CD4-positive, CD25-positive, alpha-beta regulatory T cell (primary cell): ENCODE results near the gene MOCS3. TPM values are rescaled to one million over a fixed set of nuclear protein-coding genes. Genes with fewer than 3 reads are reported as not detected.
"Not testable (repeated sequence)": the region's sequence is repeated elsewhere in the genome, so short reads cannot be mapped to it uniquely, and the experiment has no call there.

Experiments used
- ATAC-seq, 2 donors: fragments of 150-1000 bp; cut with Tn5 transposase; one replicate each; pipeline ENCODE4 v1.10.0; 2021; ENCODE audit warnings: low read depth in 2 of 2, moderate number of reproducible peaks in 2 of 2, moderate library complexity in 1 of 2
- DNase-seq, 3 donors: peaks; one replicate each; pipeline versions ENCODE4 v3.0.0 to v3.0.0-alpha.2; 2012 to 2022; ENCODE audit warnings: mixed read lengths in 1 of 3
- H3K27ac ChIP-seq: one replicate; pipeline ENCODE4 v1.7.0; 2013; ENCODE audit warnings: mild to moderate bottlenecking, low read length; ENCODE audit not compliant: insufficient read depth, poor library complexity, severe bottlenecking
- H3K27me3 ChIP-seq: one replicate; pipeline ENCODE4 v1.7.0; 2013; ENCODE audit warnings: low read length; ENCODE audit not compliant: control insufficient read depth, insufficient read depth
- H3K36me3 ChIP-seq: one replicate; pipeline ENCODE4 v1.7.0; 2013; ENCODE audit warnings: mild to moderate bottlenecking, low read length, moderate library complexity; ENCODE audit not compliant: control insufficient read depth, insufficient read depth
- H3K4me1 ChIP-seq: 2 replicates; pipeline ENCODE4 v1.7.0; 2013; ENCODE audit warnings: mild to moderate bottlenecking, low read length; ENCODE audit not compliant: insufficient read depth, control insufficient read depth, poor library complexity, severe bottlenecking
- H3K4me3 ChIP-seq: one replicate; pipeline ENCODE4 v1.7.0; 2013; ENCODE audit warnings: low read depth, mild to moderate bottlenecking, low read length, moderate library complexity
- H3K9me3 ChIP-seq, 2 experiments: 1 replicate in 1 of 2; 2 replicates in 1 of 2; pipeline ENCODE4 v1.7.0; 2013; ENCODE audit warnings: low read length in 2 of 2, mild to moderate bottlenecking in 1 of 2, moderate library complexity in 1 of 2; ENCODE audit not compliant: control insufficient read depth in 2 of 2
- H3K27ac Mint-ChIP-seq, 3 donors: one replicate each; pipeline ENCODE4 v1.8.0; 2020 to 2022; ENCODE audit warnings: mild to moderate bottlenecking in 3 of 3, mixed read lengths in 3 of 3, moderate library complexity in 2 of 3
- H3K27me3 Mint-ChIP-seq: one replicate; pipeline ENCODE4 v1.8.0; 2022; ENCODE audit warnings: mild to moderate bottlenecking, mixed read lengths
- H3K36me3 Mint-ChIP-seq: one replicate; pipeline ENCODE4 v1.8.0; 2020; ENCODE audit warnings: mixed read lengths
- H3K4me1 Mint-ChIP-seq, 4 donors: one replicate each; pipeline ENCODE4 v1.8.0; 2020 to 2022; ENCODE audit warnings: mixed read lengths in 4 of 4, mild to moderate bottlenecking in 1 of 4
- H3K4me3 Mint-ChIP-seq, 4 donors: one replicate each; pipeline ENCODE4 v1.8.0; 2020 to 2022; ENCODE audit warnings: mild to moderate bottlenecking in 4 of 4, mixed read lengths in 4 of 4, moderate library complexity in 3 of 4
- H3K9me3 Mint-ChIP-seq, 7 donors: one replicate each; pipeline ENCODE4 v1.8.0; 2020 to 2022; ENCODE audit warnings: mixed read lengths in 7 of 7, mild to moderate bottlenecking in 3 of 7, moderate library complexity in 2 of 7
- polyA plus RNA-seq, 4 donors: library from polyadenylated mRNA; unstranded; fragments of 300-500 nt; fragmentation: Illumina TruSeq; gene quantifications; one replicate each; pipeline ENCODE4 v1.2.3, GENCODE V29; 2021
- total RNA-seq: library from RNA; stranded (reverse); gene quantifications from one replicate; pipeline ENCODE4 v1.2.3, GENCODE V29; 2022

MOCS3 gene
- total and polyA plus RNA-seq, 5 donors from 2014 or later, result 2.7 to 7.0 (median 4.3) TPM

- Mint-ChIP-seq H3K27ac (no peak overlapping the region), H3K36me3 (no peaks in the 10 kb centered on the region), H3K9me3 (peaks cover 0 to 4% (median 0%) of the 10 kb centered on the region in 7 donors), H3K4me3 (no peak overlapping the region), H3K4me1 (peaks cover 0 to 6% (median 1%) of the 10 kb centered on the region in 4 donors), H3K27me3 (peaks cover 47% of the 10 kb centered on the region)
- no peak for DNase-seq
- Histone ChIP-seq H3K27ac (no peak overlapping the region), H3K4me3 (no peak overlapping the region), H3K4me1 (no peaks in the 10 kb centered on the region), H3K9me3 (no peaks in the 10 kb centered on the region), H3K27me3 (peaks cover 2% of the 10 kb centered on the region), H3K36me3 (no peaks in the 10 kb centered on the region)
- no peak for ATAC-seq
Observed at GRCh38 chr20:50977066-50978021, 18.7 kb downstream of the MOCS3 start.

- H3K9me3 ChIP-seq, H3K4me1 Mint-ChIP-seq: not testable (repeated sequence)
- H3K27me3 Mint-ChIP-seq, result peaks cover 49% of the 10 kb centered on the region
Observed at GRCh38 chr20:50978533-50978932, 19.9 kb downstream of the MOCS3 start.

GRCh38 chr20:50980071-50980681 is 21.6 kb downstream of the MOCS3 start:
- Mint-ChIP-seq H3K4me3 (no peak overlapping the region), H3K27me3 (peaks cover 42% of the 10 kb centered on the region), H3K9me3 (peaks cover 0 to 4% (median 0%) of the 10 kb centered on the region in 7 donors), H3K4me1 (peaks cover 0 to 6% (median 1%) of the 10 kb centered on the region in 4 donors), H3K27ac (no peak overlapping the region), H3K36me3 (no peaks in the 10 kb centered on the region)
- no peaks in the 10 kb centered on the region for H3K36me3 ChIP-seq
- ATAC-seq (no peak), DNase-seq (no peak)
- no peaks in the 10 kb centered on the region for H3K4me1 ChIP-seq
- H3K27me3 ChIP-seq, result no peaks in the 10 kb centered on the region
- no peak overlapping the region for H3K4me3 ChIP-seq
- H3K27ac ChIP-seq, result no peak overlapping the region
- H3K9me3 ChIP-seq, result no peaks in the 10 kb centered on the region

More at GRCh38 chr20:50978533-50978932, 19.9 kb downstream of the MOCS3 start:
- not testable (repeated sequence) for H3K36me3 Mint-ChIP-seq, H3K36me3 ChIP-seq, H3K27ac Mint-ChIP-seq, H3K9me3 Mint-ChIP-seq, H3K27me3 ChIP-seq, H3K4me3 Mint-ChIP-seq, H3K4me1 ChIP-seq, H3K27ac ChIP-seq, DNase-seq, ATAC-seq, H3K4me3 ChIP-seq

- peaks cover 0 to 4% (median 0%) of the 10 kb centered on the region in 7 donors for H3K9me3 Mint-ChIP-seq
- DNase-seq (peak; percentile 41 to 67 (median 47)), ATAC-seq (peak in 1 of 2 donors; percentile 52)
- Histone ChIP-seq H3K27ac (no peak overlapping the region), H3K36me3 (no peaks in the 10 kb centered on the region), H3K4me1 (no peaks in the 10 kb centered on the region), H3K4me3 (no peak overlapping the region), H3K27me3 (no peaks in the 10 kb centered on the region), H3K9me3 (no peaks in the 10 kb centered on the region)
- H3K27me3 Mint-ChIP-seq, result peaks cover 35% of the 10 kb centered on the region
- no peaks in the 10 kb centered on the region for H3K36me3 Mint-ChIP-seq
- peaks cover 0 to 6% (median 1%) of the 10 kb centered on the region in 4 donors for H3K4me1 Mint-ChIP-seq
- peak overlapping the region in 1 of 3 donors; percentile 46 for H3K27ac Mint-ChIP-seq
- peak overlapping the region in 1 of 4 donors; percentile 2 for H3K4me3 Mint-ChIP-seq
Observed at GRCh38 chr20:50980851-50981713, 22.5 kb downstream of the MOCS3 start.

GRCh38 chr20:50981714-50982048 is 23.1 kb downstream of the MOCS3 start:
- H3K27ac Mint-ChIP-seq, result no peak overlapping the region
- DNase-seq (no peak), ATAC-seq (no peak)
- peaks cover 0 to 6% (median 1%) of the 10 kb centered on the region in 4 donors for H3K4me1 Mint-ChIP-seq
- H3K36me3 ChIP-seq, result no peaks in the 10 kb centered on the region
- H3K27ac ChIP-seq, result no peak overlapping the region
- H3K27me3 ChIP-seq, result no peaks in the 10 kb centered on the region
- H3K36me3 Mint-ChIP-seq, result no peaks in the 10 kb centered on the region
- no peak overlapping the region for H3K4me3 Mint-ChIP-seq
- H3K9me3 ChIP-seq, result no peaks in the 10 kb centered on the region
- no peak overlapping the region for H3K4me3 ChIP-seq
- peaks cover 37% of the 10 kb centered on the region for H3K27me3 Mint-ChIP-seq
- peaks cover 0 to 4% (median 0%) of the 10 kb centered on the region in 7 donors for H3K9me3 Mint-ChIP-seq
- no peaks in the 10 kb centered on the region for H3K4me1 ChIP-seq

GRCh38 chr20:50982363-50982762 is 23.7 kb downstream of the MOCS3 start:
- Mint-ChIP-seq H3K36me3 (no peaks in the 10 kb centered on the region), H3K9me3 (peaks cover 0 to 4% (median 0%) of the 10 kb centered on the region in 7 donors), H3K4me3 (no peak overlapping the region), H3K27me3 (peaks cover 42% of the 10 kb centered on the region), H3K27ac (no peak overlapping the region), H3K4me1 (peaks cover 0 to 6% (median 1%) of the 10 kb centered on the region in 4 donors)
- Histone ChIP-seq H3K9me3 (no peaks in the 10 kb centered on the region), H3K36me3 (no peaks in the 10 kb centered on the region), H3K4me3 (no peak overlapping the region), H3K27ac (no peak overlapping the region), H3K4me1 (no peaks in the 10 kb centered on the region), H3K27me3 (no peaks in the 10 kb centered on the region)
- ATAC-seq (no peak), DNase-seq (no peak)

GRCh38 chr20:50983321-50983720 is 24.7 kb downstream of the MOCS3 start:
- peaks cover 40% of the 10 kb centered on the region for H3K27me3 Mint-ChIP-seq
- H3K4me3 Mint-ChIP-seq, result no peak overlapping the region
- peaks cover 2% of the 10 kb centered on the region for H3K27me3 ChIP-seq
- no peak overlapping the region for H3K27ac Mint-ChIP-seq
- no peaks in the 10 kb centered on the region for H3K9me3 ChIP-seq
- DNase-seq (no peak), ATAC-seq (no peak)
- no peaks in the 10 kb centered on the region for H3K36me3 Mint-ChIP-seq
- peaks cover 0 to 4% (median 0%) of the 10 kb centered on the region in 7 donors for H3K9me3 Mint-ChIP-seq
- peaks cover 0 to 6% (median 5%) of the 10 kb centered on the region in 4 donors for H3K4me1 Mint-ChIP-seq
- no peaks in the 10 kb centered on the region for H3K4me1 ChIP-seq
- no peak overlapping the region for H3K4me3 ChIP-seq
- no peaks in the 10 kb centered on the region for H3K36me3 ChIP-seq
- no peak overlapping the region for H3K27ac ChIP-seq
